NCI-H2196 (cell line): Measurements from ENCODE around the gene DSCAM.

ENCODE experiments used
- DNase-seq: peaks from one replicate; lab custom pipeline; 2025; ENCODE audit not compliant: unreplicated experiment; lab: John Stamatoyannopoulos, UW

The DSCAM gene

GRCh38 chr21:40620386-40621145 lies 226.4 kb downstream of the DSCAM start:
- no peak for DNase-seq

- DNase-seq = no peak
Observed at GRCh38 chr21:40618191-40618973, 228.6 kb downstream of the DSCAM start.

- DNase-seq = no peak
Observed at GRCh38 chr21:40616377-40616704, 230.6 kb downstream of the DSCAM start.

GRCh38 chr21:40615505-40616376 lies 231.2 kb downstream of the DSCAM start:
- peak; percentile 7 for DNase-seq

- DNase-seq = no peak
Observed at GRCh38 chr21:40613546-40614030, 233.4 kb downstream of the DSCAM start.

- DNase-seq = no peak
Observed at GRCh38 chr21:40610345-40610744, 236.6 kb downstream of the DSCAM start.

- DNase-seq = no peak
Observed at GRCh38 chr21:40606341-40606740, 240.6 kb downstream of the DSCAM start.

- DNase-seq = no peak
Observed at GRCh38 chr21:40605094-40605493, 241.9 kb downstream of the DSCAM start.

- no peak for DNase-seq
Observed at GRCh38 chr21:40603774-40604173, 243.2 kb downstream of the DSCAM start.

GRCh38 chr21:40602080-40602479 lies 244.9 kb downstream of the DSCAM start:
- DNase-seq = no peak

- no peak for DNase-seq
Observed at GRCh38 chr21:40595806-40596205, 251.2 kb downstream of the DSCAM start.

- no peak for DNase-seq
Observed at GRCh38 chr21:40587736-40588346, 259.1 kb downstream of the DSCAM start.

GRCh38 chr21:40586575-40586974 lies 260.4 kb downstream of the DSCAM start:
- no peak for DNase-seq

- DNase-seq = no peak
Observed at GRCh38 chr21:40577285-40578043, 269.5 kb downstream of the DSCAM start.

- no peak for DNase-seq
Observed at GRCh38 chr21:40575976-40576375, 271.0 kb downstream of the DSCAM start.

- no peak for DNase-seq
Observed at GRCh38 chr21:40569357-40569756, 277.6 kb downstream of the DSCAM start.

GRCh38 chr21:40568807-40569206 lies 278.2 kb downstream of the DSCAM start:
- no peak for DNase-seq

GRCh38 chr21:40567501-40567900 lies 279.5 kb downstream of the DSCAM start:
- DNase-seq = no peak

GRCh38 chr21:40566486-40566885 lies 280.5 kb downstream of the DSCAM start:
- no peak for DNase-seq

- DNase-seq = no peak
Observed at GRCh38 chr21:40564318-40564717, 282.6 kb downstream of the DSCAM start.
